ENCODE results near the gene WDR7.

DNA sequence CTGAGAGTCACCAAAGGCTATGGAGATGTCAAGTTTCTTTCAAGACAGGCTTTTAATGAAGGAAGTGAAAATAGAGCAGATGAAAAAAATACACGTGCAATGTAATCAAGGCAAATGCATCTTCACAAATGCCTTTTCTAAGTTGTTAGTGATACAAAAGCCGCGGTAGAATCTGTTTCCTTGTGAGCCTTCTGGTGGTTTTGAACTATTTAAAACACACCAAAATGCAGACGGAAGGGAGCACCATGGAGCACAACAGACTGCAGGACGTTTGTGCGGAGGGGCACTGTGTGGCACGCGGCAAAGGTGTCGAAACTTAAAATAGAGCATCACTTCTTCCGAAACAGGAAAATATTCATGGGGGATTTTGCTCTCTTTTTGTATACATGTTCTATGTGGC is 430.7 kb downstream of the WDR7 start:
- TF ChIP-seq, protein P1, sequence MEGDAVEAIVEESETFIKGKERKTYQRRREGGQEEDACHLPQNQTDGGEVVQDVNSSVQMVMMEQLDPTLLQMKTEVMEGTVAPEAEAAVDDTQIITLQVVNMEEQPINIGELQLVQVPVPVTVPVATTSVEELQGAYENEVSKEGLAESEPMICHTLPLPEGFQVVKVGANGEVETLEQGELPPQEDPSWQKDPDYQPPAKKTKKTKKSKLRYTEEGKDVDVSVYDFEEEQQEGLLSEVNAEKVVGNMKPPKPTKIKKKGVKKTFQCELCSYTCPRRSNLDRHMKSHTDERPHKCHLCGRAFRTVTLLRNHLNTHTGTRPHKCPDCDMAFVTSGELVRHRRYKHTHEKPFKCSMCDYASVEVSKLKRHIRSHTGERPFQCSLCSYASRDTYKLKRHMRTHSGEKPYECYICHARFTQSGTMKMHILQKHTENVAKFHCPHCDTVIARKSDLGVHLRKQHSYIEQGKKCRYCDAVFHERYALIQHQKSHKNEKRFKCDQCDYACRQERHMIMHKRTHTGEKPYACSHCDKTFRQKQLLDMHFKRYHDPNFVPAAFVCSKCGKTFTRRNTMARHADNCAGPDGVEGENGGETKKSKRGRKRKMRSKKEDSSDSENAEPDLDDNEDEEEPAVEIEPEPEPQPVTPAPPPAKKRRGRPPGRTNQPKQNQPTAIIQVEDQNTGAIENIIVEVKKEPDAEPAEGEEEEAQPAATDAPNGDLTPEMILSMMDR (conservative IDR thresholded peaks at IDR 0.05 in 1 of 2, IDR thresholded peaks at IDR 0.05 in 1 of 2; ENCODE audit: extremely low read depth in 1 of 2, insufficient read depth in 1 of 2, low read depth in 1 of 2, low read length in 2 of 2): no peak
- TF ChIP-seq EZH2 (IDR thresholded peaks at IDR 0.05; ENCODE audit: borderline replicate concordance, low read length): no peak

Measured in mammary epithelial cell (primary cell).